Endodermal cell (in vitro differentiated cells): ENCODE results near the gene C1orf50. TPM values are rescaled to one million over a fixed set of nuclear protein-coding genes. Genes with fewer than 3 reads are reported as not detected.

Experiments used
- DNase-seq: peaks from one replicate; pipeline ENCODE4 v3.0.0-alpha.2; 2017
- H3K27ac ChIP-seq: 2 replicates; pipeline ENCODE4 v1.5.1; 2013; ENCODE audit warnings: mild to moderate bottlenecking, low read depth, low read length, moderate library complexity
- H3K27me3 ChIP-seq: 2 replicates; pipeline ENCODE4 v1.6.1; 2013; ENCODE audit warnings: mild to moderate bottlenecking, low read length, moderate library complexity; ENCODE audit not compliant: insufficient read depth, control insufficient read depth, poor library complexity, severe bottlenecking
- H3K36me3 ChIP-seq: 2 replicates; pipeline ENCODE4 v1.7.0; 2013; ENCODE audit warnings: mild to moderate bottlenecking, low read length, moderate library complexity; ENCODE audit not compliant: control insufficient read depth, insufficient read depth
- H3K4me1 ChIP-seq: one replicate; pipeline ENCODE4 v1.7.0; 2013; ENCODE audit warnings: low read length; ENCODE audit not compliant: control insufficient read depth, insufficient read depth
- H3K4me3 ChIP-seq: 2 replicates; pipeline ENCODE4 v1.5.1; 2013; ENCODE audit warnings: mild to moderate bottlenecking, low read length, moderate library complexity
- H3K9ac ChIP-seq: 2 replicates; pipeline ENCODE4 v1.6.1; 2013; ENCODE audit warnings: mild to moderate bottlenecking, low read length, moderate library complexity; ENCODE audit not compliant: poor library complexity, severe bottlenecking; ENCODE audit errors: extremely low read depth
- H3K9me3 ChIP-seq: 2 replicates; pipeline ENCODE4 v1.6.1; 2013; ENCODE audit warnings: mild to moderate bottlenecking, low read length, moderate library complexity; ENCODE audit not compliant: control insufficient read depth
- H3K27ac Mint-ChIP-seq: 2 replicates; pipeline ENCODE4 v1.8.0; 2020; ENCODE audit warnings: mixed read lengths
- H3K27me3 Mint-ChIP-seq: 2 replicates; pipeline ENCODE4 v1.8.0; 2021; ENCODE audit warnings: mild to moderate bottlenecking, mixed read lengths; ENCODE audit not compliant: insufficient read depth
- H3K36me3 Mint-ChIP-seq: 2 replicates; pipeline ENCODE4 v1.8.0; 2020; ENCODE audit warnings: low read depth, mixed read lengths
- H3K4me1 Mint-ChIP-seq: 2 replicates; pipeline ENCODE4 v1.8.0; 2020; ENCODE audit warnings: mixed read lengths
- H3K4me3 Mint-ChIP-seq: 2 replicates; pipeline ENCODE4 v1.8.0; 2020; ENCODE audit warnings: mild to moderate bottlenecking, moderate library complexity, mixed read lengths
- H3K9me3 Mint-ChIP-seq: 2 replicates; pipeline ENCODE4 v1.8.0; 2020; ENCODE audit warnings: mild to moderate bottlenecking, mixed read lengths
- CTCF ChIP-seq: fragments of 200-600 bp; sonication (generic); conservative IDR thresholded peaks from 2 replicates; pipeline ENCODE4 v1.5.0; 2021; ENCODE audit warnings: antibody characterized with exemption, mild to moderate bottlenecking
- WGBS, 2 experiments: methylation state at CpG; one replicate each; pipeline versions ENCODE4 v1.1.5 to v1.1.7; 2013; ENCODE audit warnings: missing lambda C conversion rate in 2 of 2, mixed read lengths in 1 of 2; ENCODE audit not compliant: insufficient coverage in 1 of 2, insufficient read length in 1 of 2; 5-methylcytosine and 5-hydroxymethylcytosine counted together
- total RNA-seq, 2 donors: library from RNA; stranded (reverse); fragmentation: NEBNext Ultra II Directional in 1 of 2; extraction: Animal tissue kit (Norgen Biotek cat#: 25700) in 1 of 2; gene quantifications; 2 replicates in 1 of 2; 3 replicates in 1 of 2; pipeline ENCODE4 v1.2.1, GENCODE V29; 2021

Gene C1orf50
- total RNA-seq, 2 donors from 2014 or later = 4.8 to 7.3 TPM

- H3K27ac ChIP-seq = peak overlapping the region; percentile 69
- no peak overlapping the region for H3K4me3 Mint-ChIP-seq
- H3K4me1 Mint-ChIP-seq = peaks cover 7% of the 10 kb centered on the region
Measured at GRCh38 chr1:42765832-42766740, 963 bp upstream of the C1orf50 start.

GRCh38 chr1:42767510-42768000, 506 bp downstream of the C1orf50 start:
- Histone ChIP-seq H3K4me3 (peak overlapping the region; percentile 86), H3K9me3 (no peaks in the 10 kb centered on the region), H3K9ac (peak overlapping the region; percentile 48), H3K36me3 (peaks cover 7% of the 10 kb centered on the region), H3K4me1 (no peaks in the 10 kb centered on the region), H3K27ac (peak overlapping the region; percentile 52), H3K27me3 (no peaks in the 10 kb centered on the region)
- WGBS, 2 experiments = 4 to 9% methylated on average over 20 to 23 of the region's 23 CpGs
- H3K4me3 Mint-ChIP-seq = no peak overlapping the region
- no peak for TF ChIP-seq CTCF
- H3K36me3 Mint-ChIP-seq = peaks cover 18% of the 10 kb centered on the region
- no peaks in the 10 kb centered on the region for H3K27me3 Mint-ChIP-seq
- peak overlapping the region; percentile 93 for H3K27ac Mint-ChIP-seq
- H3K4me1 Mint-ChIP-seq = peaks cover 7% of the 10 kb centered on the region
- no peaks in the 10 kb centered on the region for H3K9me3 Mint-ChIP-seq
- DNase-seq = no peak

More at GRCh38 chr1:42765832-42766740, 963 bp upstream of the C1orf50 start:
- Histone ChIP-seq H3K9me3 (no peaks in the 10 kb centered on the region), H3K4me1 (no peaks in the 10 kb centered on the region), H3K36me3 (peaks cover 14% of the 10 kb centered on the region), H3K9ac (peak overlapping the region; percentile 80), H3K4me3 (peak overlapping the region; percentile 86), H3K27me3 (no peaks in the 10 kb centered on the region)
- peak; percentile 74 for TF ChIP-seq CTCF
- WGBS, 2 experiments = 0 to 3% methylated on average over 13 to 43 of the region's 44 CpGs
- Mint-ChIP-seq H3K9me3 (no peaks in the 10 kb centered on the region), H3K36me3 (peaks cover 23% of the 10 kb centered on the region), H3K27me3 (no peaks in the 10 kb centered on the region), H3K27ac (no peak overlapping the region)
- DNase-seq = peak; percentile 82

GRCh38 chr1:42768172-42768571, 1.1 kb downstream of the C1orf50 start:
- H3K27me3 ChIP-seq = no peaks in the 10 kb centered on the region
- TF ChIP-seq CTCF = no peak
- Mint-ChIP-seq H3K4me1 (peaks cover 7% of the 10 kb centered on the region), H3K27me3 (no peaks in the 10 kb centered on the region), H3K9me3 (no peaks in the 10 kb centered on the region), H3K36me3 (peaks cover 21% of the 10 kb centered on the region), H3K4me3 (no peak overlapping the region), H3K27ac (no peak overlapping the region)
- no peaks in the 10 kb centered on the region for H3K4me1 ChIP-seq
- H3K9me3 ChIP-seq = no peaks in the 10 kb centered on the region
- peak overlapping the region; percentile 86 for H3K4me3 ChIP-seq
- H3K9ac ChIP-seq = peak overlapping the region; percentile 48
- WGBS, 2 experiments = 89 to 100% methylated on average over 1 to 2 of the region's 2 CpGs
- no peak for DNase-seq
- H3K27ac ChIP-seq = no peak overlapping the region
- peaks cover 9% of the 10 kb centered on the region for H3K36me3 ChIP-seq
